Upper lobe of left lung (tissue), 6 donors: ENCODE data around the gene PSEN1. TPM values are rescaled to one million over a fixed set of nuclear protein-coding genes. Genes with fewer than 3 reads are reported as not detected.

Experiments
- ATAC-seq, 2 donors: fragments of 200-7000 bp; cut with Tn5 transposase; one replicate each; pipeline ENCODE4 v1.9.1; 2022; ENCODE audit warnings: mild to moderate bottlenecking in 2 of 2, moderate library complexity in 2 of 2; ENCODE audit not compliant: low FRiP score in 2 of 2
- DNase-seq, 2 donors: peaks; one replicate each; pipeline ENCODE4 v3.0.0-alpha.2; 2019 to 2020
- H3K27ac ChIP-seq, 4 donors: fragments of 200-600 bp; sonication (generic); one replicate each; pipeline ENCODE4 v1.5.1; 2016 to 2019
- H3K27me3 ChIP-seq, 4 donors: fragments of 200-600 bp; sonication (generic); one replicate each; pipeline ENCODE4 v1.5.1; 2017 to 2019
- H3K36me3 ChIP-seq, 4 donors: fragments of 200-600 bp; sonication (generic); one replicate each; pipeline ENCODE4 v1.5.1; 2016 to 2019
- H3K4me1 ChIP-seq, 4 donors: fragments of 200-600 bp; sonication (generic); one replicate each; pipeline ENCODE4 v1.5.1; 2018 to 2019
- H3K4me3 ChIP-seq, 4 donors: fragments of 200-600 bp; sonication (generic); one replicate each; pipeline ENCODE4 v1.5.1; 2017 to 2019; ENCODE audit warnings: mild to moderate bottlenecking in 2 of 4, moderate library complexity in 1 of 4
- H3K9me3 ChIP-seq, 4 donors: fragments of 200-600 bp; sonication (generic); one replicate each; pipeline ENCODE4 v1.5.1; 2018 to 2019
- CTCF ChIP-seq, 6 experiments: fragments of 450-650 bp in 4 of 6; fragments of 200-600 bp in 2 of 6; sonication (generic) in 2 of 6; IDR thresholded peaks; one replicate each; pipeline ENCODE4 v1.5.1; 2016 to 2019; ENCODE audit warnings: antibody characterized with exemption in 6 of 6
- EP300 ChIP-seq, 4 donors: sonication (generic); formaldehyde crosslinking; IDR thresholded peaks; one replicate each; pipeline ENCODE4 v1.5.1; 2017; ENCODE audit warnings: antibody characterized with exemption in 4 of 4, control low read depth in 2 of 4
- POLR2A ChIP-seq, 4 donors: fragments of 450-650 bp; IDR thresholded peaks; one replicate each; pipeline ENCODE4 v1.5.1; 2016 to 2017; ENCODE audit warnings: antibody characterized with exemption in 4 of 4, mild to moderate bottlenecking in 2 of 4
- POLR2AphosphoS5 ChIP-seq, 2 donors: sonication (generic); formaldehyde crosslinking; IDR thresholded peaks; one replicate each; pipeline ENCODE4 v1.5.1; 2017; ENCODE audit warnings: antibody characterized with exemption in 2 of 2
- WGBS, 2 donors: methylation state at CpG; one replicate each; pipeline ENCODE4 v1.1.5; 2017 to 2018; 5-methylcytosine and 5-hydroxymethylcytosine counted together
- total RNA-seq, 6 donors: library from RNA; depleted of rRNA in 4 of 6; stranded (reverse); fragments of >200 nt in 4 of 6; gene quantifications; one replicate each; pipeline versions ENCODE4 v1.1.0 to v1.2.1, GENCODE V29; 2016 to 2021
- donor health status: DM: no; HTN: no; CAD: no; lungs with moderate emphysema.
- donor health status: DM: no; HTN: yes; CAD: no; lungs with severe emphysema.

The PSEN1 gene
- total RNA-seq, 6 donors from 2014 or later: 31.1 to 68.9 (median 56.8) TPM

GRCh38 chr14:73237786-73238423, 101.6 kb downstream of the PSEN1 start:
- 0 to 18% methylated on average over 2 to 6 of the region's 73 CpGs for WGBS, 2 donors
- H3K4me1 ChIP-seq: peaks cover 26 to 60% (median 47%) of the 10 kb centered on the region in 4 donors
- TF ChIP-seq EP300 (IDR thresholded peaks at IDR 0.05): no peak
- TF ChIP-seq CTCF (IDR thresholded peaks at IDR 0.05): no peak
- no peak for TF ChIP-seq POLR2A (IDR thresholded peaks at IDR 0.05)
- no peak for TF ChIP-seq POLR2AphosphoS5 (IDR thresholded peaks at IDR 0.05)
- H3K9me3 ChIP-seq: no peaks in the 10 kb centered on the region
- DNase-seq: peak in 1 of 2 donors; percentile 87
- H3K4me3 ChIP-seq: peak overlapping the region; percentile 4 to 62 (median 57)
- peaks cover 0 to 21% (median 11%) of the 10 kb centered on the region in 4 donors for H3K27me3 ChIP-seq
- H3K36me3 ChIP-seq: no peaks in the 10 kb centered on the region
- peak overlapping the region in 2 of 4 donors; percentile 45 to 50 for H3K27ac ChIP-seq
- ATAC-seq: peak in 1 of 2 donors; percentile 40

DNA sequence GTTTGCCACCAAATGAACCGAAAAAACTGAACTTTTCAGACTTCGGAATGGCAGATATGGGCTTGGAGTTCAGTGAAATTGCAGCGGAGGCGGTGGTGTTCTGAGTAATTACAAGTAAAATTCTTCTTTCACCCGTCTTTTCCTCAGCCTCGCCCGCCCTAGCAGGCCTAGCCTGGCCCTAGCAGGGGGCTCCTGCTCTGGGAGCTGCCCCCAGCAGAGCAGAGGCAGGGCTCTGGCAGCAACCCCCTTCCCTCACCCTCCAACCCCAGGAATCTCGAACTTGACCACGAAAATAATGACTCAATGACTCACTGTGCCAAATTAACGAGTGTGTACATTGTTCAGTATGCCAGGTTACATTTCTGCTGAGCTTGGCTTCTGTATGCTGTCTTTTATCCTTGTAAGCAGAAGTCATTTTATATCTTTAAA, 102.1 kb downstream of the PSEN1 start:
- no peaks in the 10 kb centered on the region for H3K36me3 ChIP-seq
- TF ChIP-seq EP300 (IDR thresholded peaks at IDR 0.05): no peak
- TF ChIP-seq CTCF (IDR thresholded peaks at IDR 0.05): no peak
- TF ChIP-seq POLR2A (IDR thresholded peaks at IDR 0.05): no peak
- TF ChIP-seq POLR2AphosphoS5 (IDR thresholded peaks at IDR 0.05): no peak
- peak overlapping the region in 3 of 4 donors; percentile 53 to 62 (median 61) for H3K4me3 ChIP-seq
- H3K27ac ChIP-seq: peak overlapping the region in 2 of 4 donors; percentile 45 to 50
- 28 to 34% methylated on average over 10 of the region's 10 CpGs for WGBS, 2 donors
- H3K9me3 ChIP-seq: no peaks in the 10 kb centered on the region
- H3K27me3 ChIP-seq: peaks cover 0 to 21% (median 11%) of the 10 kb centered on the region in 4 donors
- H3K4me1 ChIP-seq: peaks cover 26 to 60% (median 47%) of the 10 kb centered on the region in 4 donors
- DNase-seq (no peak), ATAC-seq (peak; percentile 16 to 27)

DNA sequence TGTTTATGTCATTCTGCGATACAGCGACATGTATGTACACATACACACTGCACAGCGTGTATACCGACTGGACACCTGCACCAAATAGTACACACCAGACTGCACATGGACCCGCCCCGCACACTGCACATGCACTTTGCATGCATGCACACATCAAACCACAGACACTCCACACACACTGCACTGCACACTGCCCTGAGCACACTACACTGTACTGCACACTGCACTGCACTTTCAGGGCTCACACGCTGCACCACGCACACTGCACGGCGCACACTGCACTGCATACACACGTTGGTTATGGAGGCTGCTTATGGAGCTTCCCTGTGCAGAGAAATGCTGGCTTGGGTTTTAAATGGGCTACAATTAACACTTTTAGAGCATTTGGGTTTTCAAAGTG, 102.6 kb downstream of the PSEN1 start:
- Histone ChIP-seq H3K36me3 (no peaks in the 10 kb centered on the region), H3K4me1 (peaks cover 26 to 60% (median 47%) of the 10 kb centered on the region in 4 donors), H3K4me3 (peak overlapping the region in 2 of 4 donors; percentile 49 to 62), H3K9me3 (no peaks in the 10 kb centered on the region), H3K27ac (no peak overlapping the region), H3K27me3 (peaks cover 0 to 21% (median 11%) of the 10 kb centered on the region in 4 donors)
- no peak for TF ChIP-seq POLR2AphosphoS5 (IDR thresholded peaks at IDR 0.05)
- no peak for TF ChIP-seq CTCF (IDR thresholded peaks at IDR 0.05)
- no peak for TF ChIP-seq EP300 (IDR thresholded peaks at IDR 0.05)
- no peak for TF ChIP-seq POLR2A (IDR thresholded peaks at IDR 0.05)
- DNase-seq: no peak
- ATAC-seq: no peak
- WGBS, 2 donors: 82 to 85% methylated on average over 11 of the region's 11 CpGs

DNA sequence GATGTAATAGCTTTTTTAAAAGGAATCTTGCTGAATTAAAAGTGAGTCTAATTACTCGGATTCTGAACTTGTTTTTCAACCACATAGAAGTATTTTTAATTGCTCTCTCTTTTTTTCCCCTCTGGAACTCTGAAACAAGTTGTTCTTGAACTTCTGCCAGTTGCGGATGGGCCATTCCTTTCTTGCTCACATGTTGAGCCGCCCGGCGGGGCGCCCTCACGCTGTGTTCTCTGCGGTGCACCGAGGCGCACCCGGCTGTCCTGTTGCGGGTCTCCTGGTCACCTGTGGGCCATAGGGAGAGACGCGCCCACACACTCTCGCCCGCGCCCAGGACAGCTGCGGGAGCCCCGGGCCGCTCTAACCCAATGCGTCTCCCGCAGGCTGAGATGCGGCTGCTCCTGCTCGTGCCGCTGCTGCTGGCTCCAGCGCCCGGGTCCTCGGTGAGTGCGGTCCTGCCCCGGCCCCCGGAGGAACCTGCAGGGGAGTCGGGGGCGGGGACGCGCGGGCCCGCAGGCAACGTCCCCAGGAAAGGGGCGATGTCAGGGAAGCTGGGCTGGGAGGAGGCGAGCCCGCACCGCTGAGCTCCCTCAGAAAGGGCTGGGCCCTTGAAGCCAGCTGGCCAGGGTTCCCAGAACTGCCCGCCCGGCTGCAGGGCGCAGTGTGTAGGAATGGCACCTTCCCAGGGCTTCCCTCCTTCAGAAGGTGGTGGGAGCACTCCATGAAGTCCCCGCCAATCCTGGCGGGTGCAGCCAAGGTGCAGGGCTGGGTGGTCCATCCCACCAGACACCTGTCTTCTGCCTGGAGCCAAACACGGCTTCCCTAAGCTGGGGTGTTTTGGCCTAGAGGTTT, 103.3 kb downstream of the PSEN1 start:
- H3K36me3 ChIP-seq: no peaks in the 10 kb centered on the region
- WGBS, 2 donors: 8 to 10% methylated on average over 11 to 44 of the region's 48 CpGs
- peaks cover 0 to 21% (median 11%) of the 10 kb centered on the region in 4 donors for H3K27me3 ChIP-seq
- DNase-seq (peak in 1 of 2 donors; percentile 89), ATAC-seq (peak in 1 of 2 donors; percentile 6)
- peaks cover 26 to 60% (median 47%) of the 10 kb centered on the region in 4 donors for H3K4me1 ChIP-seq
- H3K4me3 ChIP-seq: peak overlapping the region in 3 of 4 donors; percentile 36 to 50 (median 49)
- H3K27ac ChIP-seq: peak overlapping the region in 1 of 4 donors; percentile 30
- TF ChIP-seq EP300 (IDR thresholded peaks at IDR 0.05) (no peak), POLR2A (IDR thresholded peaks at IDR 0.05) (no peak), POLR2AphosphoS5 (IDR thresholded peaks at IDR 0.05) (no peak), CTCF (IDR thresholded peaks at IDR 0.05) (no peak)
- no peaks in the 10 kb centered on the region for H3K9me3 ChIP-seq
